WTC11 (cell line): ENCODE results near the gene FAM135A.

Experiments used
- ATF2 ChIP-seq: sonication (generic); formaldehyde crosslinking; IDR thresholded peaks from 2 replicates; pipeline ENCODE4 v1.8.1; 2022; ENCODE audit warnings: low read depth, missing genetic modification reagents, borderline replicate concordance
- CBFB ChIP-seq: sonication (generic); formaldehyde crosslinking; IDR thresholded peaks from 2 replicates; pipeline ENCODE4 v1.8.1; 2022; ENCODE audit warnings: mild to moderate bottlenecking, low read depth, missing genetic modification reagents
- CTCF ChIP-seq: fragments of 200-600 bp; IDR thresholded peaks from 2 replicates; pipeline ENCODE4 v1.8.0; 2022; ENCODE audit warnings: antibody characterized with exemption
- FOXK1 ChIP-seq: sonication (generic); formaldehyde crosslinking; IDR thresholded peaks from 2 replicates; pipeline ENCODE4 v1.8.0; 2022; ENCODE audit warnings: mild to moderate bottlenecking, moderate library complexity, missing genetic modification reagents
- ZBTB43 ChIP-seq: sonication (generic); formaldehyde crosslinking; IDR thresholded peaks from 2 replicates; pipeline ENCODE4 v1.8.1; 2023; ENCODE audit warnings: mild to moderate bottlenecking, missing genetic modification reagents
- TF ChIP-seq, protein P1 (sequence below): sonication (generic); formaldehyde crosslinking; IDR thresholded peaks from 2 replicates; pipeline ENCODE4 v1.8.1; 2023; ENCODE audit warnings: mild to moderate bottlenecking, missing genetic modification reagents, moderate library complexity
- TF ChIP-seq, protein P2 (sequence below): sonication (generic); formaldehyde crosslinking; IDR thresholded peaks from 2 replicates; pipeline ENCODE4 v1.8.1; 2022; ENCODE audit warnings: missing genetic modification reagents, borderline replicate concordance
- TF ChIP-seq, protein P3 (sequence below): sonication (generic); formaldehyde crosslinking; IDR thresholded peaks from 2 replicates; pipeline ENCODE4 v1.8.0; 2023; ENCODE audit warnings: mild to moderate bottlenecking, missing genetic modification reagents

GRCh38 chr6:70590400-70590799 lies 177.1 kb downstream of the FAM135A start:
- TF ChIP-seq, protein P1, sequence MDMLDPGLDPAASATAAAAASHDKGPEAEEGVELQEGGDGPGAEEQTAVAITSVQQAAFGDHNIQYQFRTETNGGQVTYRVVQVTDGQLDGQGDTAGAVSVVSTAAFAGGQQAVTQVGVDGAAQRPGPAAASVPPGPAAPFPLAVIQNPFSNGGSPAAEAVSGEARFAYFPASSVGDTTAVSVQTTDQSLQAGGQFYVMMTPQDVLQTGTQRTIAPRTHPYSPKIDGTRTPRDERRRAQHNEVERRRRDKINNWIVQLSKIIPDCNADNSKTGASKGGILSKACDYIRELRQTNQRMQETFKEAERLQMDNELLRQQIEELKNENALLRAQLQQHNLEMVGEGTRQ (CRISPR knock-in tag) = no peak
- TF ChIP-seq CTCF (no peak), ZBTB43 (CRISPR knock-in tag) (no peak), ATF2 (CRISPR knock-in tag) (no peak), CBFB (CRISPR knock-in tag) (no peak), FOXK1 (no peak)
- TF ChIP-seq, protein P2, sequence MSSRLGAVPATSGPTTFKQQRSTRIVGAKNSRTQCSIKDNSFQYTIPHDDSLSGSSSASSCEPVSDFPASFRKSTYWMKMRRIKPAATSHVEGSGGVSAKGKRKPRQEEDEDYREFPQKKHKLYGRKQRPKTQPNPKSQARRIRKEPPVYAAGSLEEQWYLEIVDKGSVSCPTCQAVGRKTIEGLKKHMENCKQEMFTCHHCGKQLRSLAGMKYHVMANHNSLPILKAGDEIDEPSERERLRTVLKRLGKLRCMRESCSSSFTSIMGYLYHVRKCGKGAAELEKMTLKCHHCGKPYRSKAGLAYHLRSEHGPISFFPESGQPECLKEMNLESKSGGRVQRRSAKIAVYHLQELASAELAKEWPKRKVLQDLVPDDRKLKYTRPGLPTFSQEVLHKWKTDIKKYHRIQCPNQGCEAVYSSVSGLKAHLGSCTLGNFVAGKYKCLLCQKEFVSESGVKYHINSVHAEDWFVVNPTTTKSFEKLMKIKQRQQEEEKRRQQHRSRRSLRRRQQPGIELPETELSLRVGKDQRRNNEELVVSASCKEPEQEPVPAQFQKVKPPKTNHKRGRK (CRISPR knock-in tag) = no peak
- TF ChIP-seq, protein P3, sequence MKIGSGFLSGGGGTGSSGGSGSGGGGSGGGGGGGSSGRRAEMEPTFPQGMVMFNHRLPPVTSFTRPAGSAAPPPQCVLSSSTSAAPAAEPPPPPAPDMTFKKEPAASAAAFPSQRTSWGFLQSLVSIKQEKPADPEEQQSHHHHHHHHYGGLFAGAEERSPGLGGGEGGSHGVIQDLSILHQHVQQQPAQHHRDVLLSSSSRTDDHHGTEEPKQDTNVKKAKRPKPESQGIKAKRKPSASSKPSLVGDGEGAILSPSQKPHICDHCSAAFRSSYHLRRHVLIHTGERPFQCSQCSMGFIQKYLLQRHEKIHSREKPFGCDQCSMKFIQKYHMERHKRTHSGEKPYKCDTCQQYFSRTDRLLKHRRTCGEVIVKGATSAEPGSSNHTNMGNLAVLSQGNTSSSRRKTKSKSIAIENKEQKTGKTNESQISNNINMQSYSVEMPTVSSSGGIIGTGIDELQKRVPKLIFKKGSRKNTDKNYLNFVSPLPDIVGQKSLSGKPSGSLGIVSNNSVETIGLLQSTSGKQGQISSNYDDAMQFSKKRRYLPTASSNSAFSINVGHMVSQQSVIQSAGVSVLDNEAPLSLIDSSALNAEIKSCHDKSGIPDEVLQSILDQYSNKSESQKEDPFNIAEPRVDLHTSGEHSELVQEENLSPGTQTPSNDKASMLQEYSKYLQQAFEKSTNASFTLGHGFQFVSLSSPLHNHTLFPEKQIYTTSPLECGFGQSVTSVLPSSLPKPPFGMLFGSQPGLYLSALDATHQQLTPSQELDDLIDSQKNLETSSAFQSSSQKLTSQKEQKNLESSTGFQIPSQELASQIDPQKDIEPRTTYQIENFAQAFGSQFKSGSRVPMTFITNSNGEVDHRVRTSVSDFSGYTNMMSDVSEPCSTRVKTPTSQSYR (CRISPR knock-in tag) = no peak
